GM10248 (cell line): Measurements from ENCODE around the gene USE1.

Experiments
- CTCF ChIA-PET: fragments of 300-600 bp; sonication (Branson Sonifier 250); formaldehyde crosslinking; extraction: SDS; loops from one replicate; lab custom pipeline; 2021; ENCODE audit warnings: antibody characterized with exemption; lab: Yijun Ruan, JAX
- POLR2A ChIA-PET: fragments of 350-650 bp; sonication (Branson Sonifier 250); formaldehyde crosslinking; extraction: SDS; loops from one replicate; lab custom pipeline; 2020; ENCODE audit warnings: antibody characterized with exemption; lab: Yijun Ruan, JAX
- DNase-seq: peaks from one replicate; pipeline ENCODE4 v3.0.0; 2012; ENCODE audit errors: extremely low spot score
- CTCF ChIP-seq: IDR thresholded peaks from 2 replicates; pipeline ENCODE4 v1.5.1; 2012; ENCODE audit warnings: mild to moderate bottlenecking, low read depth; ENCODE audit errors: extremely low read depth, missing control alignments, control extremely low read depth

Gene USE1

GRCh38 chr19:17268754-17269153, 53.6 kb downstream of the USE1 start:
- CTCF ChIA-PET, result interaction anchor here (5.5 kb wide), 1 partner anchor 14 kb away, joined by 46 read pairs; the partner anchor contains the start of gene ANKLE1
- POLR2A ChIA-PET, result no interaction called here
- no peak for DNase-seq
- no peak for TF ChIP-seq CTCF
